Right renal cortex interstitium (tissue), 3 donors: ENCODE measurements around the gene MSMB. TPM values are rescaled to one million over a fixed set of nuclear protein-coding genes. Genes with fewer than 3 reads are reported as not detected.
"Not testable (repeated sequence)": the region's sequence is repeated elsewhere in the genome, so short reads cannot be mapped to it uniquely, and the experiment has no call there.

Experiments
- DNase-seq, 3 donors: peaks; one replicate each; pipeline ENCODE4 v3.0.0-alpha.2; 2013; ENCODE audit warnings: low read depth in 3 of 3, low spot score in 2 of 3
- polyA plus RNA-seq, 3 donors: library from polyadenylated mRNA; unstranded; fragments of 120-200 nt; gene quantifications; one replicate each; pipeline ENCODE4 v1.2.1, GENCODE V29; 2013; ENCODE audit not compliant: insufficient read length in 3 of 3

The MSMB gene
- polyA plus RNA-seq, 3 donors: not detected

GRCh38 chr10:46014683-46015405 is 31.2 kb downstream of the MSMB start:
- DNase-seq: no peak

GRCh38 chr10:46014206-46014605 is 31.9 kb downstream of the MSMB start:
- DNase-seq: no peak

GRCh38 chr10:46012746-46013145 is 33.3 kb downstream of the MSMB start:
- DNase-seq: no peak

- DNase-seq: no peak
Observed at GRCh38 chr10:46006219-46006618, 39.9 kb downstream of the MSMB start.

- no peak for DNase-seq
Observed at GRCh38 chr10:46005383-46005782, 40.7 kb downstream of the MSMB start.

- no peak for DNase-seq
Observed at GRCh38 chr10:46004963-46005362, 41.1 kb downstream of the MSMB start.

- no peak for DNase-seq
Observed at GRCh38 chr10:46002916-46003693, 43.0 kb downstream of the MSMB start.

GRCh38 chr10:46002189-46002687 is 43.8 kb downstream of the MSMB start:
- DNase-seq: not testable (repeated sequence)

- DNase-seq: no peak
Observed at GRCh38 chr10:46001187-46001756, 44.8 kb downstream of the MSMB start.

GRCh38 chr10:46000538-46000937 is 45.5 kb downstream of the MSMB start:
- no peak for DNase-seq

GRCh38 chr10:45999955-46000354 is 46.1 kb downstream of the MSMB start:
- DNase-seq: not testable (repeated sequence)

GRCh38 chr10:45997994-45998763 is 47.9 kb downstream of the MSMB start:
- no peak for DNase-seq

GRCh38 chr10:45997557-45997956 is 48.5 kb downstream of the MSMB start:
- no peak for DNase-seq

GRCh38 chr10:45985590-45985989 is 60.5 kb downstream of the MSMB start:
- not testable (repeated sequence) for DNase-seq

- DNase-seq: not testable (repeated sequence)
Observed at GRCh38 chr10:45984473-45984872, 61.6 kb downstream of the MSMB start.

- DNase-seq: not testable (repeated sequence)
Observed at GRCh38 chr10:45983538-45984186, 62.4 kb downstream of the MSMB start.
